GM18519 (cell line): ENCODE results near the gene RAB8B.
A peak's percentile ranks its signal among the peaks of the same experiment; 100 is the strongest.

Experiments
- ATAC-seq: cut with Tn5 transposase; IDR thresholded peaks from one replicate; pipeline ENCODE4 v1.9.1; 2021; ENCODE audit warnings: mild to moderate bottlenecking, moderate library complexity; ENCODE audit not compliant: unreplicated experiment, low FRiP score

The RAB8B gene

DNA sequence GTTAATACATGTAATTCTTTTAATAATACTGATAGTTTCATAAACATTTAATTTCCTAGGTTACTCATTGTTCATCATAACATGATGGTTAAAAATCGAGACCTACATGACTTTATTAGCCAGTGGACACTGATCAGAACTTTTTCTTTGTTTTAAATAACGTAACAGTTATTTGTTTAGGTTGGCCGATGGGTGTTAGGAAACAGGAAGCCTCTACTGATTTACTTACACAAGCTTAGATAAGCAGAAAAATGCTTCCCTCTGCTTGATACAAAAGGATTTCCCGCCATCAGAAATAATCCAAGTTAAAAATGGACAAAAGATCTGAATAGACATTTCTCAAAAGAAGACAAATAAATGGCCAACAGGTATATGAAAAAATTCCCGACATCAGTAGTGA, 71.4 kb downstream of the RAB8B start:
- no peak for ATAC-seq

DNA sequence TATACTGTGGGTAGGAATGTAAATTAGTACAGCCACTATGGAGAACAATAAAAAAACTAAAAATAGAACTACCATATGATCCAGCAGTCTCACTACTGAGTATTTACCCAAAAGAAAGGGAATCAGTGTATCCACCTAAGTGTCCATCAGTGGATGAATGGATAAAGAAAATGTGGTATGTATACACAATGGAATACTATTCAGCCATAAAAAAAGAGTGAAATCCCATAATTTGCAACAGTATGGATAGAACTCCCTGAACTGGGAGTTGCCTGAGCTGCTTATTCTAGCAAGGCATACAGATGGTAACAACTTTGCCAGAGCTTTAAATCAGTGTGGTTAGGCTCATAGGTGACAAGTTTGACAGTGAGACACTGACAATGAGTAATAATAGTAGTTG, 71.9 kb downstream of the RAB8B start:
- ATAC-seq = no peak

DNA sequence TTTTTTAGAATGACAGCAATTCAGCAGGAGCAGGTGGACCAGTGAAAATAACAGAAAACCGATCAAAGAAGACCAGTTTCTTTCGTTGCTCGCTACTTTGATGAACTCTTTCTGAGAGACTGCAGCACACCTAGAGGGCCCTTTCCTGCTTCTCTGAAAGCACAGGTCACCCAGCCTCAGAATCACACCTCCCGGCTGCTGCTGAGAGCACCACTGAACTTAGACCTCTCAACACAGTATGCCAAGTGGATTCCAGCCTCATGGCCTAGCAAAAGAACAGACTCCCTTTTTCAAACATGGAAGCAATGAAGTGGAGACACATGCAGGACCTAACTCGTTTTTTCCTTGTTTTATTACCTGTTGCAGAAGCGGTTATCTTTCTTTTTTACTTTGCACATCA, 74.1 kb downstream of the RAB8B start:
- no peak for ATAC-seq

DNA sequence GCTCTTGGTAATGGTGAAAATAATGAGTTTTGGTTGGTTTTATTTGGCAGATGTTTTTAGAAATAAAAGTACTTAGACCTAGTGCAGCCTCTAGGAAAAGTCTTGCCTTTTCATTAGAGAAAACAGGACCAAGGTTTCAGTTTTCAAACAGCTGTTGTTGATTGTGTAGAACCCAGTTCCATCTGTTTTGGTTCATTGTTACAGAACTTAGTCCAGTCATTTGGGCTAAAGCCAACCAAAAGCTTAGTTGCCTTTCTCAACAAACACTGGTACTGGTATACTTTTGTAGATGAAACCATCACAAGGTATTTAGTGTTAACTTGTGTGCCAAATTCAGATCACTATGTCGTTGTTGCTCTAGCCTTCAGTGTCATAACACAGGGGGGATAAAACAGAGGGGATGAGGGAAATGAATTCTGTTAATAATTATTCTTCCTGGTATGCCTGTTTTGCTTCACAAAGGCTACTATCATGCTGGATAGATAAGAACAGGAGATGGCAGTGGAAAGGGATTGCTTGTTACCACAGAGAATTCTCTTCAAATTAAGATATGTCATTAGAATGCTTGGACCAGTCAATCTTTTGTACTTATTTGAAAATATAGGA, 75.4 kb downstream of the RAB8B start:
- no peak for ATAC-seq

DNA sequence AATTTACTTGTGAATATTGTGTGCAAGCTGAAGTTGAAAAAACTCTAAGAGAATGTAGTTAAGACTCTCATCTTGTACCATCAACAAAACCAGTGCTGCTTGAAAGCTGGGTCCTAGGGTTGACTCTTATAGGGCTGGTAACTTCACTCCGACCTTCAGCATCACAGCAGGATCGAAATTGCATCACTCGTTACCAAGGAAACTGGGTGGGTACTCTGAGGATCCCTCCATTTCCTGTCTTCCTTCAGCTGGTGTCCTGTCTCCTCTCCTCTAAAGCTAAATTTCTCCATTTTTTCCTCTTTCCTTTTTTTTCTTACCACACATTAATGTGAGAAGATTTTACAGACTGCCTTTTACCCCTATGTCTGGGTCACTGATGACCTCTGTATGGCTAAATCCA, 85.0 kb downstream of the RAB8B start:
- no peak for ATAC-seq

DNA sequence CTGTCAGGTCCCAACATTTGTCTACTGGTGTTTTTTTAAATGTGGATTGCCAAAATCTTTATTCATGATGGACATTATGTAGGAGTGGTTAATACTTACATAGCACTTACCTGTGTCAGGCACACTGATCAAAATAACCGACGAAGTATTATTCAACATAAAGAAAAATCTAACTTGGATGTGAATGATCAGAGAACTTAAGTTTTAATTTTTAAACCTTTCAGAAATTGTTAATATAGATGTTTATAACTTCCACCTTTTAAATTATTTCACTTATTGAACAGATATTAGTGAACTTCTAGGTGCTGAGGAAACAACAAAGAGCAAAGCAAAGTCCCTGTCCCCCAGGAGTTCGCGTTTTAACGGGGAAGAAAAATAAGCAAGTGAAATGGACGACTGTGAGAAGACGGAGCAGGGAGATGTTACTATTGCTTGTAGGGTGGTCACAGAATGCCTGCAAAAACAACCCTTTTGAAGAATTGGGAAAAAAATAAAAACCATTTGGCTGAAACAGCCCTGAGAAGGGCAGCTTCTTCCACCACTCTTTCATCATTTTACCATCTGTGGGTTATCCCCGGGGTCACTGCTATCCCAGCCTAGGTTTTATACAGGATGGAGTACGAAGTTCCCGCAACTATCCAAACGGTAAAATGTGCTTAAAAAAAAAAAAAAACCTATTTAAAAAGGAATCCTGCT, 87.1 kb downstream of the RAB8B start:
- no peak for ATAC-seq

DNA sequence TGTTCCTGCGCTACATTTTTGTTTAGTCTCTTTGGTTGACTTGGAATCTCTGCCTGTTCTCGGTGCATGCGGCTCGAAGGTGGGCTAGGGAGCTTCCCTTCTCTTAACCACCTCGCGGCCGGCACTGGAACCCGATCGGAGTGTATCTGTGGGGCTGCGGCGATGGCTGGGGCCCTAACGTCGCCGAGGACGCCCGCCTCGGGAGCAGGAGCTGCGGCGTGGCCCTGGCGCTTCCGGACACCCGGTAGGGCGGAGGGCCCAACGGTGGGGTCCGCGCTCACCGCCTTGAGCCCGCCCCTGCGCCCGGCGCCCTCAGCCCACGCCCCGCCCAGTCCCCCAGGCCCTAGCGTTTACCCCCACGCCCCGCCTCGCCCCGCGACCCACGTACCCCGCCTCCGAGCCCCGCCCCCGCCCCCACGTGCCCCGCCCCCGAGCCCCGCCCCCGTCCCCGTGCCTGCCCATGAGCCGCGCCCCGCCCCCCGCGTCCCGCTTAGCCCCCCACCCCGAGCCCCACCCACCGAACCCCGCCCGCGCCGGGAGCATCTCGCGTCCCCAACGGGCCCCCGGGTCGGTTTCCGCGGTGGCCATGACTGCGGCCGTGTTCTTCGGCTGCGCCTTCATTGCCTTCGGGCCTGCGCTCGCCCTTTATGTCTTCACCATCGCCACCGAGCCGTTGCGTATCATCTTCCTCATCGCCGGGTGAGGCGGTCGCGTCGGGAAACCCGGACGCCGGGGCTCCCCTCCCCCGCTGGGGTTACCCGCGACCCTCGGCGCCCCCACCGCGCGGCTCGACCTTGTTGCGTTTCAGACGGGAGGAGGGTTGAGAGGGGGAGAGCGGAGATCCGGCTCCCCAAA, 87.9 kb downstream of the RAB8B start, which contains the start of gene APH1B:
Gene APH1B, plus strand, starts transcription at position 568 of the 855 bp plus-strand sequence. Its CDS starts 19 bp downstream, at position 587.
- peak; percentile 39 for ATAC-seq

DNA sequence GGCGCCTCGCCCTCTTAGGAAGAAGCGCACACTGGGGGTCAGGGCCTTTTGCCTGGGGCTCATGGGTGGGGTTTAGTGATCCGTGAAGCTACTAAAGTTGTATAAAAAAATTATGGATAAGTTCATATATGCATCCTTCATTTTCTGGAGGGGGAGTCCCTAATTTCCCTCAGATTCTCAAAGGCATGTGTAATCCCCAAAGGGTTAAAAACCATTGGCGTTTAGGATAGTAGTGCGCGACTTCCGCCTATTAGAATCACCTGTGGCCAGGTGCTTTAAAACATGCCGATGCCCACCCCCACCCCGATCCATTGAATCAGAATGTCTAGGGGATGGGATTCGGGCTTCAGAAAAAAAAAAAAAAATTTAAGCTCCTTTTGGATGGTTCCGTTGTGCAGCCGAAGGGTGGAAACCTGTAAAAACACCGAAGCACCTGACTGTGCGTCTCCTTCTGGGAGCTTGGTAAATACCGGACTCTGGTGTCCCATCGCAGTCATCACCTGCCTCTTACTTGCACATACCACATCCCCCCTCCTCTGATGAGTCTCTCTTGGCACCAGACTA, 88.6 kb downstream of the RAB8B start:
- ATAC-seq = no peak

DNA sequence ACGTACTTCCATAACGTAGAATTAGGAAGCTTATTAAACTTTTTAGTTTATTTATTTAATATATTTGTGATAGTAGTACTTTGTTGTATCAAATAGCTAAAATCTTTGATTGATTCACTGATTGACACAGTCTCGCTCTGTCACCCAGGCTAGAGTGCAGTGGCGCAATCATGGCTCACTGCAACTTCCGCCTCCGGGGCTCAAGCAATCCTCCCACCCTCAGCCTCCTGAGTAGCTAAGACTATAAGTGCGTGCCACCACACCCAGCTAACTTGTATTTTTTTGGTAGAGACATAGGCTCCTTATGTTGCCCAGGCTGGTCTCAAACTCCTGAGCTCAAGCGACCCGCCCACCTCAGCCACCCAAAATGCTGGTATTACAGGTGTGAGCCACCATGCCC, 93.7 kb downstream of the RAB8B start:
- no peak for ATAC-seq

DNA sequence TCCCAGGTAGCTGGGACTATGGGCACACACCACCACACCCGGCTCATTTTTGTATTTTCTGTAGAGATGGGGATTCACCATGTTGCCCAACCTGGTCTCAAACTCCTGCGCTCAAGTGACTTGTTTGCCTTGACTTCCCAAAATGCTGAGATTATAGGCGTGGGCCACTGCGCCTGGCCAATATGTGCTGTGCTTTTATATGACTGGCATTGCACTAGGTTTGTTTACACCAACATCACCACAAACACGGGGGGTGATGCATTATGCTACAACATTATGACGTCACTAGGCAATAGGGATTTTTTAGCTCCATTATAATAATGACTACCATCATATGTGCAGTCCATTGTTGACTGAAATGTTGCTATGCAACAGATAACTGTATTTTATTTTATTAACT, 94.9 kb downstream of the RAB8B start:
- no peak for ATAC-seq

DNA sequence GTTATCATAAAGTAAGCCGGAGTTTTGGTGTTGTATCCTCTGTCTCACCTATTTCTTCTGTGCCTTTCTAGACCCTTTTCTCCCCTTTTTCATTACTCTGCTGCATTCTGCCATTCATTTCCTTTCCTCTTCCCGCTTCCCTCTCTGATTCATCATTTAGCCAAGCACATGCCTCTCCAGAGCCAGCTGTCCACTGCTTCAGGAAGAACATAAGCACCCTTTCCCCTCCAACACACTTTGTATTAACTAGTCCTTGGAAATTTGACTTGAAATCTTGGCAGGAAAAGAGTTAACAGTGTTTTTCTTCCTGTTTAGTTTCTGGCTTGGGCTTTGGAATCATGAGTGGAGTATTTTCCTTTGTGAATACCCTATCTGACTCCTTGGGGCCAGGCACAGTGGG, 97.7 kb downstream of the RAB8B start:
- ATAC-seq = no peak

DNA sequence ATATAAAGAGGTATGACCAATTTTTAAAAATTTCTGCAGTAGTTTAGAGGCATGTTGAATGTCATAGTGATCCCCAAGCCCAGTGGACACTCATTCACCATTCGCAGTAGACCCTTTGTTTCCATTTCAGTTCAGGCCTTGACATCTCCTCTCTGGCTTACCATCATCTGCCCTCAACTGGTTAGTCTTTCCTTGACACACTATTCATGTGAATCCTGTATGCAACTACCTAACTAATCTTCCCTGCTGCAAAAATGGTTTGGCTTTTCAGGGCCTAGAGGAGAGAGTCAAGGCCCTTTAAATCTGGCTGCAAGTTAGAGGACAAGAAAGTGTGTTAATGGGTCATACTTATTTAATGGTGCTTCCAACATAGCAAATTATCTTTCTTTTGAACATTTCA, 98.9 kb downstream of the RAB8B start:
- ATAC-seq = no peak

DNA sequence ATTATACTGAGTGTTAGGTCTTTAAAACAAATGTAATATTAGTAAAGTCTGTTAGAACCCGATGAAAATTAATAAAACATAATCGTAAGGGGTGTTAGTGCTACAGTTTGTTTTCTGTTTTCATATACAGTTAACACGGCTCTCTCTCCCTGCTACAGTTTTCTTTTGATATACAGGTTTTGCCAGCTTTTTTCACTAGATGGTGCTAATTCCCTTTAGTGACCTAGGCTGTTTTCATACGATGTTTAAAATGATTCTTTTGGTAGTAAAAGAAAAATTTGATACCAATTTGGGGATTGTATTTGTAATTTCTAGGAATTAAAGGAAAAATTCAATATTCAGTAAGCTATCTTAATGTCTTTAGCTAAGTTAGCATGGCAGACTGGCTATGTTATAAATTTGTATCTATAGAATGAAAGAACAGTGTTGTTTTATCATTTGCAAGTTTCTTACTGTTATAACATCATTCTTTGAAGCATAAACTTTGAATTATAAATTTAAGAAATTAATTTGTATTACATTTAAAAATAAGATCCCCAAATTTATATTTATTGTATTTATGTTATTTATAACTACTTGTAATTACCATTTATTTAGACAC, 99.5 kb downstream of the RAB8B start:
- ATAC-seq = no peak

DNA sequence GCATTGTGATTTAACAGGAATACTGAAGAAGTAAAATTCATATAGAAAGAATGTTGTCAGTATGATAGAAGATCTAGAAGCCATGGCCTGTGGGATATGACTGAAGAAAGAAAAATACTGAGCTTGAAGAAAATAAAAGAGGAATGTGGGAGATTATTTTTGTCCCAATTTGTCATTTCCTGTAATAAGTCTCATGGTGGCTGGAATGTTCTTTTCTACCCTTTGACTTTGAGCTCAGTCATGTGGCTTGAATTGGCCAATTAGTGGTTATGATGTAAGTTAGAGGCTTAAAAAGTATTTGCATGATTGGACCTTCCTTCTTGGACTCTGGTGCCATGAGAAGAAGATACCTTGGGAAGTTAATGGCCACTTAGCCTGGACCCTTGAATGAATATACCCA, 102.1 kb downstream of the RAB8B start:
- ATAC-seq = no peak

DNA sequence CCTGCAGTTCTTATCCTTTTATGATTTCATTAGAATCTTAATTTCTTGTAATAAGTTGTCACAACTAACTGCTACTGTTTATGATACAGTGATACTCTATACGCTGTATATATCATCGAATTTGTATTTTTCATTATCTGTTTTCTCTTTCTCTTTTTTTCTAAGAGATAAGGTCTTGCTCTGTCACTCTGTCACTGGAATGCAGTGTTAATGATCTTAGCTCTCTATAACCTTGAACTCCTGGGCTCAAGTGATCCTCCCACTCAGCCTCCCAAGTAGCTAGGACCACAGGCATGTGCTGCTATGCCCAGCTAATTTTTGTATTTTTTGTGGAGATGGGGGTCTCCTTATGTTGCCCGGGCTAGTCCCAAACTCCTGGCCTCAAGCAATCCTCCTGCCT, 102.8 kb downstream of the RAB8B start:
- ATAC-seq = no peak

DNA sequence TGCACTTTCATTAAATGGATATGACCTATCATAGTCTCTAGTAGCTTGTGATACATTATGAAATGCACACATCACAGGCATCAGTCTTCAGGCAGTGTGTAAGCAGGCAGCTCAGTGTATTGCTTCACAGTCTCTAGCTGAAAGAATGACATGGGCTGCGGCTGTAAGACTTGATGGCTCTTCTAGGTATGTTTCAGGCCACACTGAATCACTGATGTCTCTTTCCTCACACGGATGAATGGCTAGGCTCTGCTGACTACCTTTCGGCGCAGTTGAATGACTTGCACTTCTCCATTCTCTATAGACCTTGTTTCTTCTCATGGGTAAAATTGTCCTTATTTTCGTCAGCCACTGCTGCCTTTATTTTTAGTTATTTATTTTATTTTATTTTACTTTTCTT, 103.4 kb downstream of the RAB8B start:
- ATAC-seq = no peak

DNA sequence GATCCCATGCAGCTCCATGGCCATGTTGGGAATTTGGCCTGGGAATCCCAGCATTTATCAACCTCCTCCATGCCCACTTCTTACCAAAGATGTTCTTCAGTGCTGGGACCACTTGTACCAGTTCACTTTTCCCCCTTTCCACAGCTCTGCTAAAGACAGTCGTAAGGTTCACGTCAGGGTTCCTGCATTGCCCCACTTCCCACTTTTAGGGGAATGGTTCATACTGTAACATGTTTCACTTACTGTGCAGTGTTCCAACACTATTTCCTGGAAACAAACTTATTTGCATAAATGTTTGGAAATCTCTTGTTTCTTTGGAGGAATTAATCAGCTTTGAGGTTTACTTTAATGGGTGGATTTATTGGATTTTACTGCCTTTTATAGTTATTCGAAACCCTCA, 105.0 kb downstream of the RAB8B start:
- ATAC-seq = no peak

DNA sequence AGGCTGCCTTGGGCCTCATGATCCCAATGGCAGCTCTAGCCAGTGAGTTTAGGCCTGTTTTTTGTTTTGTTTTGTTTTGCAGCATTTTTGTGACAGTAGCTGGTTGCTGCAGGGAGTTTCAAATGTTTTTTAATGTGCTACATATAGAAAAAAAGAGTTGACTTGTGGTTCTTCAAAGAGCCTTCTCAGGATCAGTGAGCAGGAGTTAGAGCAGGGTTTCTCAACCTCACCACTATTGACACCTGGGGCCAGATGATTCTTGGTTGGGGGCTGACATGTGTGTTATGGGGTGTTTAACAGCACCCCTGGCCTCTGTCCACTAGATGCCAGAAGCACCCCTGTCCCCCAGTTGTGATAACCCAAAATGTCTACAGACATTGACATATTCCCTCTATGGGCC, 105.9 kb downstream of the RAB8B start:
- no peak for ATAC-seq

DNA sequence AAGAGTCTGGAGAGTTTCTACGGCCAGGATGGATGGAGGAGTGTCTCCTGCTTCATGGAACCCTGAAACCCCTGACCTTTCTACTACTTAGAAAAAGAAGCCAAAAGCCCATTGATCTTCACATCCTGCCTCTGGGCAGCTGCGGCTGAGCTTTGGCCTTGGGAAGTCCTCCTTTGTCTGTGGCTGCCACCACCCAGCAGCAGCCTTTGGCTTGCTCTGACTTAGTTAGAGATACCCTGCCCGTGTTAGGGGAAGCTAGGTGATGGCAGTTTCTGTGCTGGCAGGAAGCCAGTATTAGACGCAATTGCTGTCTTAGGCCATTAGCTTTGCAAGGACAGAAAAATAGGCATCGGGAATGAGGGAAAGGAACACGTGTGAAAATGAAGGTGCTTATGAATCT, 106.8 kb downstream of the RAB8B start:
- no peak for ATAC-seq

DNA sequence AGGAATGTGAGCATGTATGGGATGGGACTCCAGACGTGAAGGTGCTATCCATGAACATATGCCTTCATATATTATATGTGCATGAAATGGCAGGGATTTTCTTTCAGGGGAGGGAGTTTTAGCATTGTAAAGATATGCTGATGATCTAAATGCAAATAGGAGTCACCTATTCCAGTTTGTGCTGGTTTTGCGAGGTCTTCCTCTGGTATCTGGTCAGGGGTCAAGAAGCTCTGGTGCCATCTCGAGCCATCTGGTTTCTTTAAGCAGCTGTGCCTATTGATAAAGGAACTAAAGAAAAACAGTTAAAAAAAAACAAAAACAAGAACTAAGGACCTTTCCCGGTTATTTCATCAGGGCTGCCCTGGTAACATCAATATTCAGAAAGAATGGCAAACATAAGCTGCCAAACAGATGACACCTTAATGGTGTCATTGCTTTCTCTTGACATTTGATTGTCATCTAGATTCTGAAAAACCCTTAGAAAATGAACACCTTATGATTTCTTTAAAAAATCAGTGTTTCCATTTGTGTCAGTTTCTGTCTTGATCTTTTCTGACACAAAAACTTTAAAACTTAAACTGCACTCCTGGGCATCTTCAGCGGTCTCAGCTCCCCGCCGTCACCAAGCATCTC, 110.7 kb downstream of the RAB8B start:
- no peak for ATAC-seq
